GM11168 (cell line): ENCODE results near the gene RER1.

Experiments used
- in situ Hi-C: fragments of 300-500 bp; cut with MboI; formaldehyde crosslinking; loops from one replicate; pipeline ENCODE4 v1.12.0; 2022; ENCODE audit warnings: low sequenced_read_pairs; ENCODE audit not compliant: unreplicated experiment

RER1 gene

DNA sequence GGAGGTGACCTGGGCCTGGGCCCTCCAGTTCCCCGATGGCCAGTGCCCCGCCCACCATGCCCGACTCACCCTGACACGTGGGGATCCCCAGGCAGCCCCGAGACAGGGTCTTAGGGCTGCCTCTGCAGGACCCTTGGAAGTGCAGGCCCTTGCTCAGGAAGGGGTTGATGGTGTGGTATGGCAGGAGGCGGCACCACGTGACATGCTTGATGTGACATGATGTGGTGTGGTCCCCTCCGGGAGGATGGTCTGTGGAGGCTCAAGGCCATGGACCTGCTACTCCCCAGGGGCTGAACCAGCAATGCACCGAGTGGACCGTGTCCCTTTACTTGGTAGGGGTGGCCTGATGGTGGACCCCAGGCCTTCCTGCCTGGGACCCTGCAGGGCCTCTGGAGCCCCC lies 62.6 kb downstream of the RER1 start:
- in situ Hi-C loops, result no loop called here
